Measurements from ENCODE around the gene PRR20G. TPM values are rescaled to one million over a fixed set of nuclear protein-coding genes. Genes with fewer than 3 reads are reported as not detected.
A peak's percentile ranks its signal among the peaks of the same experiment; 100 is the strongest.

The PRR20G gene
- total RNA-seq, 1 donor from 2014 or later = not detected

DNA sequence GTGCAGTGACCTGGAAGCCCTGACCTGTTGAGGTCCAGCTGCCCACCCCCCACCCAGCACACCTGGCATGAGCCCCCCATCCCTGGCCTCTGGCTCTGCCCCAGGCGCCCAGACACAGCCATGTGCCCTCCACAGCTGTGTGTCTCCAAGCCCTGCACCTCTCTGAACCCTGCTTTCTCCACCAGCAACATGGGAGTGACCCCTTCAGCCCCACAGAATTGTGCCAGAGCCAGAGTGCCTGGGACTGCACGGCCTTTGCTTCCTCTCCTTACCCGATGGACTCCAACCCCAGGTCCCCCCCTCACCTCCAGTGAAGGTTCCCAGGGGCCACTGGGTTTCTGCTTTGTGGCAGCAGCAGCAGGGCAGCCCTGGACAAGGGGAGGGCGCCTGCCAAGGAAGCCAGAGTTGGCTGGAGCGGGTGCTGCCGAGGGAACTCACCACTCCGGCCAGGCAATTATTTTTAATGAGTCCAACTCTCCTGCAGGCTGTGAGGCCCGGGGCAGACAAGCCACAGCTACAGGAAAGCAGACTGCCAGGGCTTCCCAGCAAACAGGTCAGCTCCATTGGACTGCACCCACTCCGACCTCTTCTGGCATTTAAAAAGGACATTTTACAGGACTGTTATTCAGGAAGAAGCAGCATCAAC lies 24.1 kb downstream of the PRR20G start:
- no peak for DNase-seq (ENCODE audit: low read depth)

DNA sequence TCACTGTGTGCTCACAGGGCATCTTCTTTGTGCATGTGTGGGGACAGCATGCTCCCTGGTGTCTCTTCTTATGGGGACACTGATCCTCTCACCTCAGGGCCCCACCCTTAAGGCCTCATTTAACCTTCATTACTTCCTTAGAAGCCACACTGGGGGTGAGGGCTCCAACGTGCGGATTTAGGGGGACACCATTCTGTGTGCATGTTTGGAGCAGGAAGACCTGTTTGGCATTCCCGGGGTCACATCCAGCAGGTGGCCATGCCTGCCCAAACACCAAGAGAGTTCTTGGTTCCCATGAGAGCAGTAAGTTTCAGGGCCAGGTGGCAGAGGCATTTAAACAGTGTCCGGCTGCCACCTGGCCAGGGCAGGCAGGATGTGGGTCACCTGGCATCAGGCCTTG lies 24.8 kb downstream of the PRR20G start:
- DNase-seq (ENCODE audit: low read depth) = no peak

DNA sequence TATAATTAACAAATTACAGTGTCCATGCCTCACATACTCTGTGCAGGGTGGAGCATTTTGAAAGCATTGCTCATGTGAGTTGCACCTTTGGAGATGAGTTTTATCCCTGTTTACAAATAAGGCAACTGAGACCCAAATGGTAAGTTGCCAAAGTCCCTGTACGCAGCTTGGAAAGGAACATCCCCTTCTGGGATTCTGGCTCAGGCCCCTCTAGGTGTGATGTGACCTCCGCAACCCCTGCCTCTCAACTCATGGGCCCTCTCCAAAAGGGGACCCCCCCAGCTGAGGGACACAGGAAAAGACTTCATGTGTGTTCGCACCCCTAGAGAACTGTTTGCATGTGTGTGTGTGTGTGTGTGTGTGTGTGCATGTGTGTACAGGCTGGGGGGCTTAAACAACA lies 25.3 kb downstream of the PRR20G start:
- DNase-seq (ENCODE audit: low read depth) = no peak

DNA sequence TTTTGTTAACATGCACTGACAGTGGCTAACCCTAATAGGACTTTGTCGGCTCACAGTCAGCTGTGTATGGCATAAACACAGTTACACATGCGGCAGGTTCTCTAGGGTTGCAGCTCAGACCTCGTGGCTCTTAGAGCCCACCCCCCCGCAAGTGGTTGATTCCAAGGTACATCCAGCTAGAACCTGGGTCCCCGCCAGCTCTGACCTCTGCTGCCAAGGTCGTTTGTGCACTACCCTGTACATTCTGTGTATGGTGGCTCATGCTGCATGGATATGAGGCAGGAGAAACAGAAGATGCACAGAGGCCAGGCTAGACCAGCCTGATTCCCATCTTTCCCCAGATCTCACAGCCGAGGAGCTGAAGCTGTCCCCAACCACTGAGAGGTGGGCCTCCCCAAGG lies 25.9 kb downstream of the PRR20G start:
- DNase-seq (ENCODE audit: low read depth) = no peak

DNA sequence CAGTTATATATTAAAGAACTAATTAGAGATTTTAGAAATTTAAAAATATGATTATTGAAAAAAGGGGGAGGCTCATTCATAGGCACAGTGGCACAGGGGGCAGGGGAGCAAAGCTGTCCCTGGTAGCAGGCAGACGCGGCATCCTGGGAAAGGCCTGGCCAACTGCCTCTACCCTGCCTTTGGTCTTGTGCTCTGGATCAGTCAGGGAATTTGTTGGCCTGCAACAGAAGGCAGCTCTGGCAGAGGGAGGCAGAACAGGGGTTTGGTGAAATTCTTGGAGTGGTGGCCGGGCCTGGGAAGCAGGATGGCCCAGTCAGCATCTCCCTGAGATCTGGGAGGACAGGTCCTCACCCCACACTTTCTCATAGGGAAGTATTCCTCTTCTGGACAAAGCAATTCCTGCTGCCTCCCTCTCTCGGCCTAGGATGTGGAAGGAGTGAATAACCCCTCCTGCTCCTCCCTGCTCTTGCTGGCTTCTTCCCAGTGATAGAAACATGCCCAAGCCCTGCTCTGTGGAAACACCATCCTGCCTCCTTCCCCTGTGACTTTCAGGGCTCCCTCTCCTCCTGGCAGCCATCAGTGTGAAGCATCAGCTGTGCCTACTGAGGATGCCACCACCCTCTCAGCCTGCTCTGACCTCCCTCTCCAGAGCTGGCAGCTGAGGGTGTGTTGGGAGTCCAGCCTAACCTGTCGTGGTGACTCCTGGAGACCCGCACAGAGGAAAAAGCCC lies 26.9 kb downstream of the PRR20G start:
- DNase-seq (ENCODE audit: low read depth) = no peak

DNA sequence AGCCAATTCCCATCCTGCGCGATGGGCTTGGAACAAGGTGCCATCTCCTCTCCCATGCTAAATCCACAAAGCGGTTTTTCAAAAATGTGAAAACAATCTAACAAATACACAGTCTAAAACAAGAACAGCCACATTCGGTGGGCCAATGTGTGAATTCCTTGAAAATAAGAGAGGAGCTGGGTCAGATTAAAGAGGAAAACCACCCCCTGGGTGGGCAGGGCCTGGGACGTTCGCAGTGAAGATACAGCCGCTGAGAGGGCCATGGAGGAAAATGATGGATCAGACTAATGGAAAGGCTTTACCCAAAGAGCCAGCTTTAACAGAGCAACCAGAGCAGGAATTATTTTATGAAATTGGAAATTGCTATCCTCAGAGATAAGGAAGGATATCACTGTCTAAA lies 27.4 kb downstream of the PRR20G start:
- DNase-seq (ENCODE audit: low read depth) = no peak

DNA sequence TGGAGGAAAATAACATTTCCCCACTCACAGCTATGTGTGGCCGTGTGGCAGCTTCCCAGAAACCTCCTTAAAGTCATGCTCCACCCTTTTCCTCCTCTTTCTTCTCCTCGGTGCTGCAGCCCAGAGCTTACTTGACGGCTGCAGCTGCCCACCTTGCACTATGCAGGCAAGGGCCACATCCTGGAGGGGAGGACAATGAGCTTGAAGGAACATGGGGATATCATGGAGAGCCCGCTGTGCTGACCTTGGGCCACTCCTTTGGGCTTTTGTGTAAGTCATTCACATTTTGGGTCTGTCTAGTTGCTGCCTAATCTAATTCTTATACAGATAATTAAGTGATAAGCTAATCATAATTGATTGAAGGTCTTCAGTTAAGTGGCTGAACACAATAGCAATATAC lies 28.0 kb downstream of the PRR20G start:
- no peak for DNase-seq (ENCODE audit: low read depth)

DNA sequence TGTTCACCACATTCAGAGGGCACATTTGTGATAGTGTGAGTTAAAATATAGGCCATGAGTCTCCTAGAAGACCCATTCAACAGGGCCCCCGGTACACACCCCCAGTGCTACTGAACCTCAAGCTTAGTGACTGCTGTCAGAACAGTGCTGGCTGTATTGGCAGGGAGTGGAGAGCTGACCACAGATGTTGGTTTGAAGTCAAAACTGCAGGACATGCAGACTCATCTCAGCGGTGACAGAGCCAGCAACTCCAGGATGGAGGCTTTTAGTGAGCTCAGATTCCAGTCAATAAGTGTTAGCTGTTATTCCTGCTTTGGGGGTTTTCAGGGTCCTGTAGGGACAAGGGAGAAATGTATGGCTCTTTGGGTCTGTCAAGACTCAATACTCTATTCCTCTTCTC lies 29.1 kb downstream of the PRR20G start:
- DNase-seq (ENCODE audit: low read depth) = peak; percentile 2

DNA sequence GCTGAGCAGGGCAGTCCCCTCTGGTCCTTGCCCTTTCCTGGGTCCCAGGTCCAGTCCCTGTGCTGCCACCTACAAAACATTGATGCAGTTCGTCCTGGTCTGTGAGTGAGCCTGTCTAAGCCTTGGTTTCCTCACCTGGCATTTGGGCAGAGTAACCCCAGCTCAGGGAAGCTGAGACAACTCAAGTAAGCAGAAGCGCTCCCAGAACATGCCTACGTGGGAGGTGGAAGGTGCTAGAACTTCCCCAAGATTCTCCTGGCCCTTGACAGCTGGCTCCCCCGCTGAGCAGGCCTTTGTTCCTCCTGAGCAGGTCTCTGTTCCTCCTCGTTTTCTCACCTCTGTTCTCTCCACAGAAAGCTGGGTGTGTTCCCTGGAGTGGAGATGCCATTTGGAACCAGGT lies 30.5 kb downstream of the PRR20G start:
- no peak for DNase-seq (ENCODE audit: low read depth)

DNA sequence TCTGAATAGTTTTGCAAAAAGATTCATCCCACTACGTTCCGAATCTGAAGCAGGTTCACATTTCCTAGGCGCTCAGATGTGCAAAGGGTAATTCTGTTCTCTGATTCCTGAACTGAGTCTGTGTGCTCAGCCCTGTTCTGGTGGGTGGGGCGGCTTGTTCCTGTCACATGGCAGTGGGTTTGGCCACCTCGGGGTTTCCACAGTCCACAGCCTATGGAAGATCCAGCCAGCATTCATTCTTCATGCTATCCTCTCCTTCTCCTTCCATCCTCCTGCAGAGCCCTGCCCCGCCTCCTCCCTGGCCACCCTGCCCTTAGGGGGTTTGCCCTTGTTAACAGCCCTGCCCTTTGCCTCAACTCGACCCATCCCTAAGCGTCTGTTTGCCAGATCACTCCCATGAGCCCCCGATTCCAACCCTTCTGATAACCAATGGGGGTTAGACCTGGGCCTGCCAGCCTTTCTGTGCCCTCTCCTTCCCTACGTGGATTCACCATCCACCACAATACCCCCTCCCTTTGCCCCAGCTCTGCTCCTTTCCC lies 31.0 kb downstream of the PRR20G start:
- no peak for DNase-seq (ENCODE audit: low read depth)

DNA sequence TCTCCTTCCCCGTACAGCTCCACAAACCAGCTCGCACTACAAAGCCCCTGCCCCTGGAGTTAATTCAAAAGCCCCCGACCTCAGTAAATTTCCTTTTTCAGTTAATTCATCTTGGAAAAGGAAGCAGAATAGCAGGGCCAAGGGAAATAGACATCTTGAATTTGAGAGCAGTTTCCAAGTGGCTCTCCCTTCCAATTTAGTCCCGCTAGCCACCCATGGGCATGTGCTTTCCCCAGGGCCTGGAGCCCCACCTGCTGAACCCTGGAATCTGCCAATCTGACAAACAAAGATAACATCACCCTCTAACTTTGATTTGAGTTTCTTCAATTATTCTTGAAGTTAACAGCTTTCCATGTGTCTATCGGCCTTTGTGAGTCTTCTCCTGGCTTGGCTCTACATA lies 31.7 kb downstream of the PRR20G start:
- DNase-seq (ENCODE audit: low read depth) = no peak

DNA sequence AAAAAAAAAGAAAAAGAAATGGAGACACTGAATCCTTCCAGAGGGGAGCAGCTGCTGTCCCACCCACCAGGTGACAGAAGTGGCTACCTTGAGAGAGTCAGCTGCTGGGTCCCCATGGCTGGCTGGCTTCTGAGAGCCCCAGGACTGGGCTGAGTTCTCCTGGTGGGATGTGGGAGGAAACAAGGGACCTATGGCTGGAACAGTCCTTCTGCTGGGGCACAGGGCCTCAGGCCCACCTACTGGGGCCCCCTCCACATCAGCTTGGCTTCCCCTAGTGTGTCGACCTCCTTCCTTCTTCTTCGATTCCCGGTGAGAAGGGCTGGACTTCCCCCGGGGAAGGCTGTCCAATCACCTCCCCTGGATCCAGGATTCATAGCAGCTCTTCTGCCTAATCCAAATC lies 32.3 kb downstream of the PRR20G start:
- no peak for DNase-seq (ENCODE audit: low read depth)

DNA sequence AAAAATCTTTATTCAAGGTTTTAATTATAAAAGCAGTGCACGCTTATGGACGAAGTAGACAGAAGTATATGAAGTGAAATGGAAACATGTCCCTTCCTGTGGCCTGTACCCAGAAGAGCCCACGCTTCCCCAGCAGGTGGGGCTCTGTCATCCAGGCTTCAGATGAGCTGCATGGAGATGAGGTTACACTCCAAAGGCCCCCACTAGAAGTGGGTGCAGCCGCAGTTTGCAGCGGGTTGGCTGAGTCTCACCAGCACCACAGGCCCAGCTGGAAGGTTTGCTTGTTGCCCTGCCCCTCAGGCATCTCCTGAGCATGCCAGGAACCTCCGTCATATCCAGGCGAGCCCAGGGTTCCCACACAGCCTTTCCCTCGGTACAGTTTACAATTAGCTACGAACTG lies 33.1 kb downstream of the PRR20G start:
- DNase-seq (ENCODE audit: low read depth) = peak; percentile 16

DNA sequence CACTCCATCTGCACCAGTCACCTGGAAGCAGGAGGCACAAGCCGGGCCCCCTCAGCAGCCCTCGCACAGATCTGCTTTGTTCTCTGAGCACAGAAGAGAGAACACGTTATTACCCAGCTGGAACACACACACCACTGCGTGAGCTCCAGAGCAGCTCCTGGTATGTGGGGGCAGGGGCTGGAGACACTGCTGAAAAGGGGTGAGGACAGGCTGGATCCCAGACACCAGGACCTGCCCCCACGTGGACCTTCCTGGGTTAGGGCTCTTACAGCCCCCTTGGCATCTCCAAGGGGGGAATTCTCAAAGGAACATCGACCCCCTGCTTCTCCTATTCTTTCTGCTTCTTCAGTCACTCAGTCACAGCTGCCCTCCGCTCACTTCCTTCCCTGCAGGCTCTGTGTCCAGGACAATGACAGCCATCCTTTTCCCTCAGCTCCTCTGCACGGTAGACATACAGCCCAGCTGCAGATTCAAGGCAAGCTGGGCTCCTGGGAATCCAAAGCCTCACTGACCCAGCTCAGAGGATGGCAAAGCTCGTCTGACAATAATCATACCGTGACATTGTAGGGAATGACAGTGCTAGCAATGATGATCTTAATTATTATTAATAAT lies 33.7 kb downstream of the PRR20G start:
- DNase-seq (ENCODE audit: low read depth) = no peak

DNA sequence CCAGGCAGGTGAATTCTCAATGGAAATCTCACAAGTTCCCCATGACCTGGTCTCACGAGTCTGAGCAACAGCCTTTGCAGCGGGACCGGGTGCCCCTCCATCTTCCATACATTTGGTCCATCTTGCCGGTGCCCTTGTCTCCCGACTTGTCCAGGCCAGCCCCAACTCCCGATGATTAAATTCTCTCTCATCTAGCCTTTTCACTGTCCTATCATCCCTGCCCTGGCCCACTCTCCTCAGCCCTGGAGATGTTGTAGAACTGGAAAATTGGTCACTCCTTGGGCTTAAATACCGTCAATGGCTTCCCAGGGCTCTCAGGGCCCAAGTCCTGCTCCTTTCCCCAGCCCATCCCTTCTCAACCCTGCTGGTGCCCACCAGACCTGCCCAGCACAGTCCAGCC lies 34.4 kb downstream of the PRR20G start:
- DNase-seq (ENCODE audit: low read depth) = no peak

DNA sequence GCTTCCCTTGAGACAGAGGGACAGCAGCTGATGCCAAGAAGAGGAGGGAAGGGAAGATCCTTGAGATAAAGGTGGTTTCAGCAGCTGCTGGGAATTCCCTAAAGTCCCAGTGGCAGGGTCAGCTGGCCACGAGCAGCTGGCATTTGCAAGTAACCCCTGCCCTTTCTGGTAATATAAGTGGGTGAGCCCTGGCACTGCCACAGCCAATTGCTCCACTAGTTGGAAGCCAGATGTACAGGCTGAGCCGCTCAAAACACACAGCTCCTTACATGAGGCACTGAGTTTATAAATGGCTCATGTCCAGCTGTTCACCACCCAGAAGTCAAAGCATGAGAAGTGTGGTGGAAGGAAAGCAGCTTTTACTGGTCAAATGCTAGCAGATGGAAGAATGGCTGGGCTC lies 35.4 kb downstream of the PRR20G start:
- peak; percentile 13 for DNase-seq (ENCODE audit: low read depth)

DNA sequence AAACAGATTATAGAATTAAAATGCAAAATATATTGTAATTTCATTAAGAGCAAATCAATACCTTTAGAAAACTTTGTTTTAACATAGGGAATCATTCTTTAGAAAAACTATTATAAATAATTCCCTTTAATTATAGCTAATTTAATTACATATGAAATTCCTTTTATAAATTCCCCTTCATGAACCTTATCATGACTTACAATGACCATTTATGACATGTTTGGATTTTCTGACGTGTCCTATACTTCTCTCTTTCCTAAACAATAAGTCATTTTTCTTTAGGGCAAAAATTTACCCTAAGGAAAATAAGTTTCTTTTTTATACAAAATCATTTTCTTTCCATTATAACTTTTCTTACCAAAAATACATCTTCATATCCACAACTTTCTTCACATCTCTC lies 37.8 kb downstream of the PRR20G start:
- no peak for DNase-seq (ENCODE audit: low read depth)

DNA sequence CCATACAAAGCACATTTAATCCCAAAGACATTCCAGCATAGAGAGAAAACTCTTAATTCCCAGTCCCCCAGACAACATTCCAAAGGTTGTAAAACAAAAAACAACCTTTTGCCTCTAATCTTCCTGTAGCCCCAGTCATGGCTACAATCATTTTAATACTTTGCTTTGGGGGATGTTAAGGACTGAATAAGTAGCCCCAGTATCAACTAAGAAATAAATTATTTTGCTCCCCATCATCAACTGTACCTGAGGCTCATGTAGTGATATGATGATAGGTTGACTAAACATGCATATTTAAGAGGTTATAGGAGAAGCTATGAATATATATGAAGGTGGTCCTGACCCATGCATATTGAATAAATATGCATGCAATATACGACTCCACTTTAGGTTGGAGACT lies 40.6 kb downstream of the PRR20G start:
- DNase-seq (ENCODE audit: low read depth) = no peak

DNA sequence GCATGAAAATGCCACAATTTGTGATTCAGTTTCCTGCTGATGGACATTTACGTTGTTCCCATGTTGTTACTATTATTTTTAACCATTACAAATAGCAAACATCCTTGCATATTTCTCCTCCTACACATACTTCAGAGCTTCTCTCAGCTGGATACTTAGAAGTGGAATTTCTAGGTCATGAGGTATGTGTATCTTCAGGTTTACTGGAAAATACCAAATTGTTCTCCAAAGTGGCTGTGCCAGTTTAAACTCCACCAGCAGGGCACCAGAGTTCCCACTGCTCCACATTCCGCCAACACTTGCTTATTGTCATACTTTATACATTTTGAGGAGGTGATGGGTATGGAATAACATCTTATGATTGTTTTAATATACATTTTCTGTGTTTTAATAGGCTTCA lies 49.2 kb downstream of the PRR20G start:
- DNase-seq (ENCODE audit: low read depth) = no peak

DNA sequence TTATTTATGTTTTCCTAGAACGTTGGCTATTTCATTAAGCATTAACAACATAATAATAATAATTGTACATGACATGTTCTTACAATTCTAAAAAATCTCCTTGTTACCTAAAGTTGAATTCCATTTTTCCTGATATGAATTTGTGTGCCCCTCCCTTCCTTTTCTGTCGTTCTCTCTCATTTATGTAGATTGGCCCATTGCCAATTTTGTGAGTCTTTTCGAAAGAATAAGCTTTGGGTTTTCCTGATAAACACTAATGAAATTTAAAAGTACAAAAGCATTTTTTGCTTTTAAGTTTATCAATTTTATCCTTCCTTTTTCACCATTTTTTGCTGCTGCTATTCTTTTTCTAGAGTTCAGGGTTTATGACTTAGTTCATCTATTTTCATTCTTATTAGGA lies 50.0 kb downstream of the PRR20G start:
- DNase-seq (ENCODE audit: low read depth) = no peak

DNA sequence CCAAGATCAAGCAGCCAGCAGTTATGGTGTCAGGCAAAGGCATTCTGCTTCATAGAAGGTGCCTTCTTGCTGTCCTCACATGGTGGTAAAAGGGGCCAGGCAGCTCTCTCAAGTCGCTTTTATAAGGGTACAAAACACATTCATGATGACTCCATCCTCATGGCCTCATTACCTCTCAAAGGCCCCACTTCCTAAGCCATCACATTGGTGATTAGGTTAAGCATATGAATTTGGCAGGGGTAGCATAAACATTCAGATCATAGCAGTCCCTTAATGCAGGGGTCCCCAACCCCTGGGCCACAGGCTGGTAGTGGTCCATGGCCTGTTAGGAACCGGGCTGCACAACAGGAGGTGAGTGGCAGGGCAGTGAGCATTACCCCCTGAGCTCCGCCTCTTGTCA lies 52.1 kb downstream of the PRR20G start:
- no peak for DNase-seq (ENCODE audit: low read depth)

DNA sequence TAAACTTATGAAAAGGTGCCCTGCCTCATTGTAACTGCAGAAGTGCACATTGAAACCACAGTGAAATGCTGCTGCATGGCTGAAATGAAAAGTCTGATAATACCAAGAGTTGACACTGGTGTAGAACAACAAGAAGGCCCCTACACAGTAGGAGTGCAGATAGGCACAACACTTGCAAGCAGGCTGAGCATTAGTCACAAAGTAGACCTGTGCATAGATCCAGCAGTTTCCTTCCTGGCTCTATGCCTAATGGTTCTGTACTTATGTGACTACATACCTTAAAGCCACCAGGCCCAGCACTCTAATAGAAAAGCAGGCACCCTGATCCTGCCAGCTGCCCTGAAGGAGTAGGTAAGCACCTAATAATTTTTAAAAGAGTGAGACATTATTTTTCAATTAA lies 53.1 kb downstream of the PRR20G start:
- DNase-seq (ENCODE audit: low read depth) = no peak
